Body of pancreas (tissue), 4 donors: ENCODE data around the gene BCL6.

ENCODE experiments used
- CTCF ChIP-seq, 7 experiments: fragments of 450-650 bp in 4 of 7; fragments of 200-600 bp in 3 of 7; sonication (generic) in 3 of 7; IDR thresholded peaks; one replicate each; pipeline ENCODE4 v1.5.1; 2016 to 2019; ENCODE audit warnings: antibody characterized with exemption in 7 of 7
- POLR2A ChIP-seq, 3 donors: fragments of 450-650 bp; IDR thresholded peaks; one replicate each; pipeline ENCODE4 v1.6.1; 2016; ENCODE audit warnings: antibody characterized with exemption in 3 of 3, mild to moderate bottlenecking in 2 of 3

DNA sequence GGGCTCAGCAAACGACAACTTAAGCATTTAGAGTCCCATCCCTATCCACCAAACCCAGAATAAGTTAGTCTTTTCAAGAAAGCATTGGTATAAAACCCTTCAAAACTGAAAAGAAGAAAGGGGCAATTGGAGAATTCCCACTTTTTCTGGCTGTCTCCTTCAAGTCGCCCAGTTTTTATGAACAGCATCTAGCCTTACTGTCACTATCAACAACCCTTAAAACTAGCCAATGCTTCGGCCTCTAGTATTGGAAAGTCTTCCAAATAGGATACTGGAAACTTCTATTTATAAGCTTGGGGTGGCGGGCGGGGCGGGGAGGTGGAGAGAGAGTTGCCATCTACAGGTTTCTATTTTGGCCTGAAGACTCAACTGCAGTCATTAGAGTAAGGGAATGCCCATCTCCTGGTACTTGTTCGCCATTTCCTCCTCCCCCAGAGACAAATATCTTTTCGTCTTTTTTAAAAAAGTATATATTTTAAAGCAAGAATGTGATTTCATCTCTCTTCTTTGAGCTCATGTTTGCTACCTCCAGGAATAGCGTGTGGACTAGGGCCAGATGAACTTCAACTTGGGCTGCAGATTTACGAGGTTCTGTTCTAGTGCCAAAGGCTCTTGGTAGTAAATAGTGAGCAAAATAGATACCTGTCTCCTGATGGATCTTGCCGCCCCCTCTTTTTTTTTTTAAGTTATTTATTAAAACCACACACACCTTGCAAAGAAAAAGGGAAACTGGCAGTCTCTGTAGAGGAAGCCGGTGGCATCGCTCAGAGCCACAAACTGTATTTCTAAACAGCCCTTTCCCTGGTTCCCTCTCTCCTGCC lies 2.7 kb downstream of the BCL6 start:
- TF ChIP-seq CTCF (IDR thresholded peaks at IDR 0.05) (peak in 1 of 7 experiments; percentile 2), POLR2A (IDR thresholded peaks at IDR 0.05) (peak in 2 of 3 donors; percentile 29 to 49)
